Regular cardiac myocyte (primary cell): ENCODE results near the gene POLL. TPM values are rescaled to one million over a fixed set of nuclear protein-coding genes. Genes with fewer than 3 reads are reported as not detected.

Experiments used
- total RNA-seq: library from RNA; depleted of rRNA; stranded (reverse); fragments of >200 nt; gene quantifications from 2 replicates; pipeline ENCODE4 v1.2.3, GENCODE V29; 2014

POLL gene
- 7.3 and 10.1 TPM in 2 replicates for total RNA-seq

DNA sequence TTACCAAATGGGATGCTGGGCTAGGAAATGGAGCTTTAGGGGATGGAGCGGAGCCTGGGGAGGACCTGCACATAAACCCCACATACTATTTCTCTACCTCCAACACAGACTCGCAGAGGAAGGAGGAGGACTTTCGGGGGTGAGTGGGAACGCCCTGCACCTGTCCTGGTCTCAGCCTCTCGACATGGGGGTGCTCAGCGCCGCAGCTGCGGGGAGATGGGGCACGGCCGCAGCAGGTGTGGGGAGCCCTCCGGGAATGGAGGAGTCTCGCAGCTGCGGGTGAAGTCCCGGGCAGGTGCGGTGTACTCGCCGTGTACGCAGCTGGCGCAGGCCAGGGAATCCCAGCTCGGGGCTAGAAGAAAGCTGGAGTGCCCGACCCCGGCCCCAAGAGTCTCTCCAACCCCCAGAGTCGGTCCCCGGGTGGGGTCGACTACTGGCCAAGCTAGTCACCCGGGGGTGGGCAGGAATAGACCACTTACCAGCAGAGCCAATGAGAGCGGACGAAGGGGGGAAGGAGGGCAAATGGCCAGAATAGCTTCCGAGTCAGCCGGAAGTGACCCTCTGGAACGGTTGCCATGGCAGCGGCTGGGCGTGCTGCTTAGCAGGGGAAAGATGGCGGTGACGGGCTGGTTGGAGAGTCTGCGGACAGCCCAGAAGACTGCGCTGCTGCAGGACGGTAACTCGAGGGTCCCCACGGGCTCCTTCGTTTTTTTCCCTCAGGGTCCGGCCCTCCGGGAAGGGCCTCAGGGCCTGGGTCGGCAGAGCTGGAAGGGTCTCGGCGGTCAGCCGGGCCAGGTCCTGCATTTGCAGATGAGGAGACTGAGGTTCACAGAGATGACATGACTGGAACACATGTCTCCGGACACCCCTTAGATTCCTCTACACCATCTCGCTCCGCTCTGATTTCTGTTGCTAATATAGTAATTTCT lies at the start of gene POLL, which contains the start of gene DPCD:
POLL (minus strand) TSS at position 533 of the 929 bp plus-strand sequence. CDS start 897 bp downstream, outside the sequence.
DPCD (plus strand) TSS at position 597 of the 929 bp plus-strand sequence; CDS start at position 613, 16 bp downstream.

Other genes starting within 250 kb of the POLL start
- 10.1 and 12.1 TPM in 2 replicates for gene BTRC, start 234.1 kb downstream of the POLL start, total RNA-seq
- gene DPCD, start 64 bp upstream of the POLL start, total RNA-seq = 44.5 and 50.0 TPM in 2 replicates
- gene FBXW4, start 106.9 kb upstream of the POLL start, total RNA-seq = 42.4 and 73.6 TPM in 2 replicates
- 0.19 TPM in 1 of 2 replicates, not detected in the other for gene FGF8, start 187.9 kb upstream of the POLL start, total RNA-seq
- 86.0 and 192 TPM in 2 replicates for gene NPM3, start 195.2 kb upstream of the POLL start, total RNA-seq
- 110 and 132 TPM in 2 replicates for gene OGA, start 230.2 kb upstream of the POLL start, total RNA-seq